GM21717 (cell line): ENCODE data around the gene DDX5.
A peak's percentile ranks its signal among the peaks of the same experiment; 100 is the strongest.

Source experiments
- ATAC-seq: cut with Tn5 transposase; IDR thresholded peaks from one replicate; pipeline ENCODE4 v1.9.1; 2021; ENCODE audit warnings: mild to moderate bottlenecking, moderate library complexity; ENCODE audit not compliant: unreplicated experiment

DDX5 gene

GRCh38 chr17:64506201-64506575 is at the start of gene DDX5:
Gene DDX5 (minus strand): TSS chr17:64506289. CDS start chr17:64506119, 170 bp downstream.
- peak; percentile 55 for ATAC-seq

GRCh38 chr17:64555281-64555680 is 49.2 kb upstream of the DDX5 start:
- no peak for ATAC-seq

- ATAC-seq: no peak
These were observed 48.0 kb upstream of the DDX5 start for GRCh38 chr17:64554028-64554637.

- no peak for ATAC-seq
These were observed 45.4 kb upstream of the DDX5 start for GRCh38 chr17:64551461-64551860.

GRCh38 chr17:64547319-64547718 is 41.2 kb upstream of the DDX5 start:
- ATAC-seq: no peak

- no peak for ATAC-seq
These were observed 40.6 kb upstream of the DDX5 start for GRCh38 chr17:64546716-64547115.

GRCh38 chr17:64544742-64545141 is 38.7 kb upstream of the DDX5 start:
- ATAC-seq: no peak

- ATAC-seq: no peak
These were observed 34.2 kb upstream of the DDX5 start for GRCh38 chr17:64540118-64540776.

GRCh38 chr17:64538508-64539130 is 32.5 kb upstream of the DDX5 start:
- no peak for ATAC-seq

- ATAC-seq: no peak
These were observed 31.4 kb upstream of the DDX5 start for GRCh38 chr17:64537488-64537887.

- no peak for ATAC-seq
These were observed 30.8 kb upstream of the DDX5 start for GRCh38 chr17:64536913-64537312.

GRCh38 chr17:64535357-64535756 is 29.3 kb upstream of the DDX5 start:
- ATAC-seq: no peak

- no peak for ATAC-seq
These were observed 28.1 kb upstream of the DDX5 start for GRCh38 chr17:64534187-64534586.

GRCh38 chr17:64533784-64534183 is 27.7 kb upstream of the DDX5 start:
- ATAC-seq: no peak

- ATAC-seq: no peak
These were observed 26.3 kb upstream of the DDX5 start for GRCh38 chr17:64532409-64532808.

GRCh38 chr17:64531955-64532371 is 25.9 kb upstream of the DDX5 start:
- no peak for ATAC-seq

- no peak for ATAC-seq
These were observed 23.1 kb upstream of the DDX5 start for GRCh38 chr17:64529221-64529620.

GRCh38 chr17:64527914-64528313 is 21.8 kb upstream of the DDX5 start:
- no peak for ATAC-seq

GRCh38 chr17:64520359-64520758 is 14.3 kb upstream of the DDX5 start:
- no peak for ATAC-seq

- ATAC-seq: no peak
These were observed 13.5 kb upstream of the DDX5 start for GRCh38 chr17:64519601-64520000.

- ATAC-seq: no peak
These were observed 9.7 kb upstream of the DDX5 start for GRCh38 chr17:64515829-64516228.

- ATAC-seq: no peak
These were observed 9.3 kb upstream of the DDX5 start for GRCh38 chr17:64515419-64515818.
